ENCODE data around the gene RPL35A.
"Not testable (repeated sequence)": the region's sequence is repeated elsewhere in the genome, so short reads cannot be mapped to it uniquely, and the experiment has no call there.

Gene RPL35A

GRCh38 chr3:197953325-197953724, 3.3 kb downstream of the RPL35A start:
- no peak for DNase-seq

GRCh38 chr3:197953881-197954280, 3.9 kb downstream of the RPL35A start:
- no peak for DNase-seq

GRCh38 chr3:197955892-197956477, 6.0 kb downstream of the RPL35A start:
- no peak for DNase-seq

- no peak for DNase-seq
These were observed 6.6 kb downstream of the RPL35A start for GRCh38 chr3:197956626-197956988.

GRCh38 chr3:197957790-197958133, 7.8 kb downstream of the RPL35A start:
- DNase-seq: no peak

- DNase-seq: no peak
These were observed 8.4 kb downstream of the RPL35A start for GRCh38 chr3:197958346-197958745.

- not testable (repeated sequence) for DNase-seq
These were observed 8.9 kb downstream of the RPL35A start for GRCh38 chr3:197958848-197959247.

- no peak for DNase-seq
These were observed 9.5 kb downstream of the RPL35A start for GRCh38 chr3:197959500-197959890.

- peak; percentile 80 for DNase-seq
These were observed 10.1 kb downstream of the RPL35A start, which contains the start of gene LMLN for GRCh38 chr3:197959891-197960693. Gene LMLN (plus strand): TSS chr3:197960217. CDS start chr3:197960246, 29 bp downstream.

- no peak for DNase-seq
These were observed 10.9 kb downstream of the RPL35A start for GRCh38 chr3:197960694-197961581.

GRCh38 chr3:197961582-197961945, 11.6 kb downstream of the RPL35A start:
- no peak for DNase-seq

GRCh38 chr3:197963019-197963637, 13.1 kb downstream of the RPL35A start:
- DNase-seq: no peak

GRCh38 chr3:197967337-197967989, 17.5 kb downstream of the RPL35A start:
- DNase-seq: not testable (repeated sequence)

GRCh38 chr3:197970588-197970987, 20.6 kb downstream of the RPL35A start:
- DNase-seq: no peak

- no peak for DNase-seq
These were observed 24.0 kb downstream of the RPL35A start for GRCh38 chr3:197974016-197974415.

GRCh38 chr3:197975311-197975710, 25.3 kb downstream of the RPL35A start:
- DNase-seq: no peak

GRCh38 chr3:197983076-197983475, 33.1 kb downstream of the RPL35A start:
- no peak for DNase-seq

- DNase-seq: no peak
These were observed 39.7 kb downstream of the RPL35A start for GRCh38 chr3:197989651-197990050.

GRCh38 chr3:197994736-197995135, 44.7 kb downstream of the RPL35A start:
- no peak for DNase-seq

GRCh38 chr3:197996855-197997254, 46.9 kb downstream of the RPL35A start:
- DNase-seq: no peak

- DNase-seq: no peak
These were observed 47.9 kb downstream of the RPL35A start for GRCh38 chr3:197997936-197998335.

Data from NCI-H1436 treated with DMSO at 0.1 percent for 48 hours (cell line).